Endothelial cell of umbilical vein (primary cell): ENCODE data around the gene BDKRB2. TPM values are rescaled to one million over a fixed set of nuclear protein-coding genes. Genes with fewer than 3 reads are reported as not detected.

Experiments
- BruUV-seq: library from RNA; stranded (reverse); fragments of 400-500 nt; replicated peaks from 2 replicates; lab custom pipeline; 2021; lab: Mats Ljungman, UMichigan
- CTCF ChIA-PET: fragments of 300-600, 350-600 bp; sonication (Branson Sonifier 250); formaldehyde crosslinking; loops from one replicate; lab custom pipeline; 2021; ENCODE audit warnings: antibody characterized with exemption, inconsistent platforms; lab: Charles Lee
- POLR2A ChIA-PET: fragments of 300-600, 350-600 bp; sonication (Branson Sonifier 250); formaldehyde crosslinking; loops from one replicate; lab custom pipeline; 2021; ENCODE audit warnings: antibody characterized with exemption, inconsistent platforms; lab: Charles Lee
- DNase-seq: peaks from one replicate; pipeline ENCODE4 v3.0.0-alpha.2; 2011; ENCODE audit warnings: low read depth, low spot score
- FAIRE-seq: peaks from 2 replicates; lab custom pipeline; 2011; peaks lifted over from hg19 to GRCh38; lab: Jason Lieb, UNC
- H2AFZ ChIP-seq: 2 replicates; pipeline ENCODE4 v1.6.0; 2012; ENCODE audit warnings: low read depth, low read length, control low read depth, inconsistent platforms
- H3K27ac ChIP-seq: 2 replicates; pipeline ENCODE4 v1.5.1; 2011; ENCODE audit warnings: low read depth, mild to moderate bottlenecking, control low read depth, low read length, moderate library complexity; ENCODE audit not compliant: insufficient read depth
- H3K27me3 ChIP-seq, 2 experiments: 2 replicates each; pipeline versions ENCODE4 v1.6.0 to v1.6.1; 2011; ENCODE audit warnings: low read length in 2 of 2, mixed read lengths in 1 of 2; ENCODE audit not compliant: control insufficient read depth in 2 of 2, insufficient read depth in 2 of 2
- H3K36me3 ChIP-seq, 2 experiments: 2 replicates in 1 of 2; 3 replicates in 1 of 2; pipeline ENCODE4 v1.5.1; 2011; ENCODE audit warnings: low read length in 2 of 2, mild to moderate bottlenecking in 1 of 2, moderate library complexity in 1 of 2; ENCODE audit not compliant: control insufficient read depth in 2 of 2, insufficient read depth in 2 of 2; ENCODE audit errors: extremely low read depth in 1 of 2
- H3K4me1 ChIP-seq: 3 replicates; pipeline ENCODE4 v1.5.1; 2011; ENCODE audit warnings: mild to moderate bottlenecking, low read length; ENCODE audit not compliant: control insufficient read depth, insufficient read depth; ENCODE audit errors: extremely low read depth
- H3K4me2 ChIP-seq: 2 replicates; pipeline ENCODE4 v1.6.1; 2011; ENCODE audit warnings: low read length, control low read depth, mixed read lengths; ENCODE audit not compliant: insufficient read depth
- H3K4me3 ChIP-seq, 3 experiments: fragments of 200-600 bp in 1 of 3; sonication (generic), shearing (Covaris generic) in 1 of 3; replicated peaks in 1 of 3; 2 replicates each; pipeline ENCODE4 v1.5.1; 2011 to 2016; ENCODE audit warnings: control low read depth in 3 of 3, low read length in 3 of 3, mild to moderate bottlenecking in 2 of 3, inconsistent platforms in 1 of 3, low read depth in 1 of 3, moderate library complexity in 1 of 3; ENCODE audit not compliant: insufficient read depth in 1 of 3
- H3K79me2 ChIP-seq: 2 replicates; pipeline ENCODE4 v1.6.0; 2012; ENCODE audit warnings: low read length, inconsistent platforms; ENCODE audit not compliant: control insufficient read depth, insufficient read depth
- H3K9ac ChIP-seq: replicated peaks from 2 replicates; pipeline ENCODE3; 2011; ENCODE audit warnings: low read length, control low read depth; ENCODE audit not compliant: insufficient read depth; ENCODE audit errors: extremely low read depth
- H3K9me1 ChIP-seq: replicated peaks from 3 replicates; pipeline ENCODE4 v1.6.0; 2011; ENCODE audit warnings: mild to moderate bottlenecking, low read length; ENCODE audit not compliant: control insufficient read depth, insufficient read depth; ENCODE audit errors: extremely low read depth
- H3K9me3 ChIP-seq: replicated peaks from 2 replicates; pipeline ENCODE4 v1.5.1; 2012; ENCODE audit warnings: low read length, inconsistent platforms; ENCODE audit not compliant: control insufficient read depth, insufficient read depth
- H4K20me1 ChIP-seq: replicated peaks from 2 replicates; pipeline ENCODE3; 2011; ENCODE audit warnings: mild to moderate bottlenecking, low read length; ENCODE audit not compliant: control insufficient read depth, insufficient read depth; ENCODE audit errors: extremely low read depth
- CTCF ChIP-seq, 2 donors: IDR thresholded peaks; 1 replicate in 1 of 2; 2 replicates in 1 of 2; pipeline ENCODE4 v1.5.1; 2011; ENCODE audit warnings: low read length in 2 of 2, mild to moderate bottlenecking in 2 of 2, moderate library complexity in 2 of 2, control low read depth in 1 of 2, inconsistent platforms in 1 of 2, low read depth in 1 of 2; ENCODE audit not compliant: insufficient read depth in 1 of 2; ENCODE audit errors: extremely low read depth in 1 of 2
- EZH2 ChIP-seq: IDR thresholded peaks from 2 replicates; pipeline ENCODE4 v1.6.1; 2012; ENCODE audit warnings: borderline replicate concordance, low read depth, mild to moderate bottlenecking, moderate library complexity, low read length, inconsistent platforms; ENCODE audit not compliant: severe bottlenecking
- FOS ChIP-seq: IDR thresholded peaks from 2 replicates; pipeline ENCODE4 v1.6.1; 2011; ENCODE audit warnings: mild to moderate bottlenecking, low read length, moderate library complexity, borderline replicate concordance; ENCODE audit not compliant: insufficient read depth
- GATA2 ChIP-seq: IDR thresholded peaks from 2 replicates; pipeline ENCODE4 v1.7.0; 2011; ENCODE audit warnings: low read depth, mild to moderate bottlenecking, moderate library complexity, mixed read lengths, low read length; ENCODE audit not compliant: insufficient read length, insufficient read depth
- JUN ChIP-seq: IDR thresholded peaks from 2 replicates; pipeline ENCODE4 v1.6.1; 2011; ENCODE audit warnings: borderline replicate concordance, low read depth; ENCODE audit not compliant: insufficient read length, insufficient read depth
- MAX ChIP-seq: IDR thresholded peaks from 2 replicates; pipeline ENCODE4 v1.6.1; 2011; ENCODE audit not compliant: insufficient read depth, insufficient read length
- MYC ChIP-seq: IDR thresholded peaks from one replicate; pipeline ENCODE4 v1.6.1; 2011; ENCODE audit warnings: mild to moderate bottlenecking, low read depth, low read length
- POLR2A ChIP-seq: IDR thresholded peaks from 2 replicates; pipeline ENCODE4 v1.6.1; 2012; ENCODE audit warnings: low read depth, mild to moderate bottlenecking, control low read depth, low read length
- POLR2AphosphoS5 ChIP-seq: IDR thresholded peaks from 2 replicates; pipeline ENCODE4 v1.6.1; 2012; ENCODE audit warnings: low read depth, mild to moderate bottlenecking, control low read depth, low read length, moderate library complexity; ENCODE audit not compliant: insufficient read depth
- dilution Hi-C: fragments of 300-500 bp; cut with MboI; formaldehyde crosslinking; loops from one replicate; pipeline ENCODE4 v1.15.0; 2019; ENCODE audit warnings: low sequenced_read_pairs; ENCODE audit not compliant: extremely low pct_ligation_motif_present
- intact Hi-C: fragments of 100-400 bp; cut with micrococcal nuclease; formaldehyde crosslinking; loops from one replicate; pipeline ENCODE4 v1.10.0; 2022
- polyA plus RNA-seq, 4 experiments: library from polyadenylated mRNA; depleted of rRNA in 3 of 4; stranded (reverse) in 3 of 4; unstranded in 1 of 4; fragments of >200 nt; gene quantifications; 2 replicates each; pipeline versions ENCODE4 v1.2.1 to v1.2.3, GENCODE V29; 2011 to 2012; ENCODE audit warnings: missing spikeins in 1 of 4
- total RNA-seq: library from RNA; stranded (reverse); gene quantifications from 2 replicates; pipeline ENCODE4 v1.2.3, GENCODE V29; 2021

The BDKRB2 gene
- total and polyA plus RNA-seq, 2 donors (not counting 3 experiments of a cell fraction or from before 2014, with no cell fraction given), result 0.22 to 0.77 TPM

DNA sequence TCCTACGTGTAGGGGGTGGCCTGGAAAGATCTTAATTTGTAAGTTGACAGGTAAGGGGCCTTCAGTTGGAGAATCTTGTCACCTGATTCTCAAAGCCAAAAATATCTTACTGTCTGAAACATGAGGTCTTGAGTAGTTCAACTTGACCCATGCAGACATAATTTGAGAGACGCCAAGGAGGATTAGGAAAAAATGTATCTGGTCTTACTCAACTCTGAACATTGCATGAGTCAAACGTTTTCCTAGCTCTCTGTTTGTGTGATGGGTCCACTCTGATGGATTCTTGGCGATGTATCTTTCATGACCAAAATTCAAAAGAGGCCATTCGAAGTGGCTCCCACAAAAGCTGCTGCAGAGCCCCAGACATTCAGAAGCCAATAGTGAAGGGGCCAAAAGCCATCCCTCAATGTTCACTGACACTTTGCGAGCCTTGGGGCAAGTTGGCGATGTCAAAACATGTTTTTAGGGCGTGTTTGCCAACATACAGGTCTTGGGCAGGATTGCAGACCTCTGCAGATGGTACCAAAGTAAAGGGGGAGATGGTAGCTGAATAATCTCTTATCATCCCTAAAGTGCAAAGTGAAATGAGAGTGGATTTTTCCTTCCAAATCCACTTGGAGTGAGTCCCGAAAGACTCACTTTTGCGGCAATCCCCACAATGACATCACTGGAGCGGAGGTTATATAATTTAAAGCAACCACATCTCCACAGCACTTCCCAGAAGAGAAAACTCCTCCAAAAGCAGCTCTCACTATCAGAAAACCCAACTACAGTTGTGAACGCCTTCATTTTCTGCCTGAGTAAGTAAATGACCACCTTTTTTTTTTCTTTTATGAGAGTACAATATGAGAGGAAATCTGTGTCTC is 51.1 kb downstream of the BDKRB2 start, which contains the start of gene BDKRB1:
Gene BDKRB1, plus strand, starts transcription at position 710 of the 866 bp plus-strand sequence. CDS start 7,473 bp downstream, outside the sequence.
- no peak within 1 kb of the TSS for H3K27ac ChIP-seq
- BruUV-seq, result no TSS peak
- H3K36me3 ChIP-seq, result no peaks in the 10 kb centered on the region
- TF ChIP-seq POLR2AphosphoS5 (no peak), MAX (no peak), POLR2A (no peak), GATA2 (no peak), CTCF (IDR thresholded peaks at IDR 0.05; ENCODE audit: extremely low read depth in 1 of 2, insufficient read depth in 1 of 2, low read depth in 1 of 2, low read length in 2 of 2) (no peak), FOS (no peak), JUN (no peak), MYC (no peak), EZH2 (no peak)
- POLR2A ChIA-PET, result no interaction called here
- intact Hi-C loops, result no loop called here
- dilution Hi-C loops, result no loop called here
- no peak within 1 kb of the TSS for H3K4me2 ChIP-seq
- no peaks in the 10 kb centered on the region for H3K79me2 ChIP-seq
- CTCF ChIA-PET, result interaction anchor here (1.1 kb wide), 1 partner anchor 20 kb away, joined by 5 read pairs; no protein-coding TSS in a partner anchor
- no peak within 1 kb of the TSS for H2AFZ ChIP-seq
- H3K9me1 ChIP-seq, result no peaks in the 10 kb centered on the region
- H3K27me3 ChIP-seq, result no peaks in the 10 kb centered on the region
- FAIRE-seq (no peak), DNase-seq (no peak)
- H3K4me3 ChIP-seq, result no peak within 1 kb of the TSS
- H4K20me1 ChIP-seq, result no peaks in the 10 kb centered on the region
- no peak within 1 kb of the TSS for H3K9ac ChIP-seq
- H3K9me3 ChIP-seq, result no peaks in the 10 kb centered on the region
- H3K4me1 ChIP-seq, result no peaks in the 10 kb centered on the region
